GM06990 (cell line): Measurements from ENCODE around the gene KLHL17.

Experiments
- DNase-seq: peaks from one replicate; pipeline ENCODE4 v3.0.0-alpha.2; 2011; ENCODE audit not compliant: insufficient read length; ENCODE audit errors: extremely low read depth
- H3K27me3 ChIP-seq: replicated peaks from 2 replicates; pipeline ENCODE4 v1.6.0; 2011; ENCODE audit warnings: low read length; ENCODE audit not compliant: control insufficient read depth, insufficient read depth
- H3K36me3 ChIP-seq: 2 replicates; pipeline ENCODE4 v1.5.1; 2011; ENCODE audit warnings: low read length; ENCODE audit not compliant: control insufficient read depth, insufficient read depth
- H3K4me3 ChIP-seq: replicated peaks from 2 replicates; pipeline ENCODE4 v1.5.1; 2011; ENCODE audit warnings: low read depth, mild to moderate bottlenecking, control low read depth, low read length
- CTCF ChIP-seq: IDR thresholded peaks from 2 replicates; pipeline ENCODE4 v1.5.1; 2011; ENCODE audit warnings: low read length, control low read depth, mild to moderate bottlenecking, inconsistent platforms; ENCODE audit not compliant: insufficient read depth, poor library complexity, severe bottlenecking

KLHL17 gene

DNA sequence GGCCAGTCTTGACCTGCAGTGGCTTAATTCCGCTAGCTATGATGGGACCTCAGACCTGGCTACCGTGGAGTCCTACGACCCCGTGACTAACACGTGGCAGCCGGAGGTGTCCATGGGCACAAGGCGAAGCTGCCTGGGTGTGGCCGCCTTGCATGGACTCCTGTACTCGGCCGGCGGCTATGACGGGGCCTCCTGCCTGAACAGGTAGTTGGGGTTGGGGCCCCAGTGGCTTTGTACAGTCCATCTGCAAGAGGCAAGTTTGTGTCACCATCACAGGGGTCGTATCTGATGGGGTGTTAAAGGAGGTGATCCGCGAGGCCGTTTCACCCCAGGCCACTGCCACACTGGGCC, 2.9 kb downstream of the KLHL17 start:
- Histone ChIP-seq H3K36me3 (peaks cover 2% of the 10 kb centered on the region; the same call in 1 of the 2 replicates), H3K4me3 (no peak overlapping the region), H3K27me3 (no peaks in the 10 kb centered on the region)
- TF ChIP-seq CTCF, result no peak
- DNase-seq, result no peak

DNA sequence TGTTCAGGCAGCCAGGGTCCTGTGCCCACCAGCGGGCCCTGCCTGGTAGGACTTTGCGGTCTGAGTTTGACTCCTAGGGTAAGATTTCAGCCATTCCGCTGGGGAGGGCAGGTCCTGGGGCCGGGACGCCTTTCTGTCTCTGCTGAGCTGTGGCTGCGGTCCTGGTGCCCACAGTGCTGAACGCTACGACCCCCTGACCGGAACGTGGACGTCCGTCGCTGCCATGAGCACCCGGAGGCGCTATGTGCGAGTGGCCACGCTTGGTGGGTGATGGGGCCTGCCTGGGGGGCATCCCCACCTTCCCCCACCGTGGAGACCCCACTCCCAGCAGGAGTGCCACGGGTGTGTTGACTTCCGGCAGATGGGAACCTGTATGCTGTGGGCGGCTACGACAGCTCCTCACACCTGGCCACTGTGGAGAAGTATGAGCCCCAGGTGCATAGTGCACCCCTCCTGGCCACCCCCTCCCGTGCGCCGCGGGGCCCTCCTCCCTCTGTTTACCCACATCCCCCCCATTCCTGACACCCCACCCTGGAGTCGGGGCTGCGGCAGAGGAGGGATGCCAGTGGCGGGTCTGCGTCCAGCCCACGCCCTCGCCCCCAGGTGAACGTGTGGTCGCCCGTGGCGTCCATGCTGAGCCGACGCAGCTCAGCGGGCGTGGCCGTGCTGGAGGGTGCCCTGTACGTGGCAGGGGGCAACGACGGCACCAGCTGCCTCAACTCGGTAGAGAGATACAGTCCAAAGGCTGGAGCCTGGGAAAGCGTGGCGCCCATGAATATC, 3.6 kb downstream of the KLHL17 start:
- H3K4me3 ChIP-seq, result no peak overlapping the region
- no peak for TF ChIP-seq CTCF
- peaks cover 2% of the 10 kb centered on the region; the same call in 1 of the 2 replicates for H3K36me3 ChIP-seq
- no peak for DNase-seq
- H3K27me3 ChIP-seq, result no peaks in the 10 kb centered on the region

DNA sequence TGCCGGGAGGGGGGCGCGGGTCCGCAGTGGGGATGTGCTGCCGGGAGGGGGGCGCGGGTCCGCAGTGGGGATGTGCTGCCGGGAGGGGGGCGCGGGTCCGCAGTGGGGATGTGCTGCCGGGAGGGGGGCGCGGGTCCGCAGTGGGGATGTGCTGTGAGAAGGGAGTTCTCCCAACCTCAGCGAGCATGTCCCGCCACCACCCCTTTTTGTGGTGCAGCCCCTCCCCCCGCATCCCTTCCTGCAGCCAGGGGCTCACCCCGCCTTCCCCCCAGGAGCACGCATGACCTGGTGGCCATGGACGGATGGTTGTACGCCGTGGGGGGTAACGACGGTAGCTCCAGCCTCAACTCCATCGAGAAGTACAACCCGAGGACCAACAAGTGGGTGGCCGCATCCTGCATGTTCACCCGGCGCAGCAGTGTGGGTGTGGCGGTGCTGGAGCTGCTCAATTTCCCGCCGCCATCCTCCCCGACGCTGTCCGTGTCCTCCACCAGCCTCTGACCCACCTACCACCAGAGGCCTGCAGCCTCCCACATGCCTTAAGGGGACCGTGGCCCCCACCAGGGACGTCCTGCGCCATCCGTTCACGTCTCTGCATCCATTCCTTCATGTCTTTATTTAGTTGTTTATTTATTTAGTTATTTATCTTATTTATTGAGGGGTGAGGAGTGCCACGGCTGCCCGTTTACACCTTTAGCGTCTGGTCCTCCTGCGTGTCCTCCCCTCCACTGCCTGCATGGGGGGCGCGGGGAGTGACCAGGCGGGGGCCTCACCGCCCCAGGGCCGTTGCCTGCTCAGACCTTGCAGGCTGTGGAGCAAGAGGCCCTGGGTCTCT, 4.5 kb downstream of the KLHL17 start:
- no peak for DNase-seq
- H3K36me3 ChIP-seq, result peaks cover 2% of the 10 kb centered on the region; the same call in 1 of the 2 replicates
- TF ChIP-seq CTCF, result no peak
- H3K4me3 ChIP-seq, result no peak overlapping the region
- H3K27me3 ChIP-seq, result no peaks in the 10 kb centered on the region

- H3K27me3 ChIP-seq, result no peaks in the 10 kb centered on the region
- DNase-seq, result no peak
- H3K36me3 ChIP-seq, result peaks cover 2% of the 10 kb centered on the region; the same call in 1 of the 2 replicates
- no peak overlapping the region for H3K4me3 ChIP-seq
- TF ChIP-seq CTCF, result no peak
These were observed 5.2 kb downstream of the KLHL17 start for GRCh38 chr1:965526-966134.

GRCh38 chr1:966135-966703, 5.8 kb downstream of the KLHL17 start, which contains the start of gene PLEKHN1:
TSS of gene PLEKHN1 (plus strand) at chr1:966482. CDS start at chr1:966532, 50 bp downstream.
- peak within 1 kb of the TSS; percentile 69 for H3K4me3 ChIP-seq
- H3K27me3 ChIP-seq, result no peaks in the 10 kb centered on the region
- no peak for TF ChIP-seq CTCF
- DNase-seq, result no peak
- peaks cover 2% of the 10 kb centered on the region; the same call in 1 of the 2 replicates for H3K36me3 ChIP-seq
